Measurements from ENCODE around the gene HSPA14.

DNA sequence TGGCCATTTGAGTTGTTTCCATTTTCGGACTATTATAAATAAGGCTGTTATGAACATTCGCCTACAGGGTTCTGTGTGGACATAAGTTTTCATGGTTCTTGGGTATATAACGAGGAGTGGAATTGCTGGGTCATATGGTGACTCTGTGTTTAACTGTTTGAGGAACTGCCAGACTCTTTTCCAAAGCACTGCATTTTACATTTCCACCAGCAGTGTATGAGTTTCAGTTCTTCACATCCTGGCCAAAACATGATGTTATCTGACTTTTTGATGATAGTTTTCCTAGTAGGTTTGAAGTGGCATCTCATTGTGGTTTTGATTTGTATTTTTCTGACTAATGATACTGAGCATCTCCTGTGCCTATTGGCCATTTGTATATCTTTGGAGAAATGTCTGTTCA is 46.0 kb downstream of the HSPA14 start:
- TF ChIP-seq POLR2A (IDR thresholded peaks at IDR 0.05) = no peak
- TF ChIP-seq, protein P1, sequence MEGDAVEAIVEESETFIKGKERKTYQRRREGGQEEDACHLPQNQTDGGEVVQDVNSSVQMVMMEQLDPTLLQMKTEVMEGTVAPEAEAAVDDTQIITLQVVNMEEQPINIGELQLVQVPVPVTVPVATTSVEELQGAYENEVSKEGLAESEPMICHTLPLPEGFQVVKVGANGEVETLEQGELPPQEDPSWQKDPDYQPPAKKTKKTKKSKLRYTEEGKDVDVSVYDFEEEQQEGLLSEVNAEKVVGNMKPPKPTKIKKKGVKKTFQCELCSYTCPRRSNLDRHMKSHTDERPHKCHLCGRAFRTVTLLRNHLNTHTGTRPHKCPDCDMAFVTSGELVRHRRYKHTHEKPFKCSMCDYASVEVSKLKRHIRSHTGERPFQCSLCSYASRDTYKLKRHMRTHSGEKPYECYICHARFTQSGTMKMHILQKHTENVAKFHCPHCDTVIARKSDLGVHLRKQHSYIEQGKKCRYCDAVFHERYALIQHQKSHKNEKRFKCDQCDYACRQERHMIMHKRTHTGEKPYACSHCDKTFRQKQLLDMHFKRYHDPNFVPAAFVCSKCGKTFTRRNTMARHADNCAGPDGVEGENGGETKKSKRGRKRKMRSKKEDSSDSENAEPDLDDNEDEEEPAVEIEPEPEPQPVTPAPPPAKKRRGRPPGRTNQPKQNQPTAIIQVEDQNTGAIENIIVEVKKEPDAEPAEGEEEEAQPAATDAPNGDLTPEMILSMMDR (IDR thresholded peaks at IDR 0.05) = no peak
